Posterior vena cava (tissue), 2 donors: ENCODE results near the gene OOSP2. TPM values are rescaled to one million over a fixed set of nuclear protein-coding genes. Genes with fewer than 3 reads are reported as not detected.

ENCODE experiments used
- DNase-seq: peaks from one replicate; pipeline ENCODE4 v3.0.0-alpha.2; 2020; ENCODE audit warnings: low spot score
- intact Hi-C, 2 donors: fragments of 100-400 bp; cut with DNase I; formaldehyde crosslinking; loops; one replicate each; pipeline versions ENCODE4 v1.14.1 to v1.14.2; 2022 to 2023
- total RNA-seq, 2 donors: library from RNA; stranded (reverse); fragmentation: NEBNext Ultra II Directional; extraction: Animal tissue kit (Norgen Biotek cat#: 25700); gene quantifications; one replicate each; pipeline ENCODE4 v1.2.1, GENCODE V29; 2021
- donor health status: DM: yes; HTN: yes; CAD: no.
- donor health status: DM: yes; HTN: yes; CAD: no.

The OOSP2 gene
- total RNA-seq, 2 donors from 2014 or later = not detected

- no peak for DNase-seq
- intact Hi-C loops = no loop called here
Measured at GRCh38 chr11:60077216-60077817, 37.1 kb downstream of the OOSP2 start.

GRCh38 chr11:60077981-60078380 lies 37.8 kb downstream of the OOSP2 start:
- intact Hi-C loops = no loop called here
- DNase-seq = no peak

GRCh38 chr11:60078745-60079144 lies 38.5 kb downstream of the OOSP2 start:
- intact Hi-C loops = no loop called here
- no peak for DNase-seq

GRCh38 chr11:60080535-60080934 lies 40.3 kb downstream of the OOSP2 start:
- DNase-seq = no peak
- intact Hi-C loops = no loop called here

GRCh38 chr11:60084631-60085273 lies 44.5 kb downstream of the OOSP2 start:
- intact Hi-C loops = no loop called here
- no peak for DNase-seq

- intact Hi-C loops = no loop called here
- DNase-seq = no peak
Measured at GRCh38 chr11:60085909-60086308, 45.7 kb downstream of the OOSP2 start.

GRCh38 chr11:60087239-60087638 lies 47.0 kb downstream of the OOSP2 start:
- DNase-seq = no peak
- intact Hi-C loops = no loop called here

- DNase-seq = no peak
- intact Hi-C loops = no loop called here
Measured at GRCh38 chr11:60088364-60088763, 48.2 kb downstream of the OOSP2 start, which contains the start of gene MS4A2. Gene MS4A2, plus strand, starts transcription at chr11:60088664. Its CDS starts 102 bp downstream, at chr11:60088766.

- intact Hi-C loops = no loop called here
- no peak for DNase-seq
Measured at GRCh38 chr11:60095477-60096120, 55.4 kb downstream of the OOSP2 start.

- intact Hi-C loops = no loop called here
- no peak for DNase-seq
Measured at GRCh38 chr11:60097189-60097588, 57.0 kb downstream of the OOSP2 start.

Other genes with a start within 250 kb of the OOSP2 start
- 10 to 100 TPM; 25.5 to 29.8 TPM for gene MRPL16, start 229.6 kb upstream of the OOSP2 start, total RNA-seq
- not detected for gene CBLIF, start 194.9 kb upstream of the OOSP2 start, total RNA-seq
- not detected for gene TCN1, start 173.9 kb upstream of the OOSP2 start, total RNA-seq
- gene OOSP3, start 161.6 kb upstream of the OOSP2 start, total RNA-seq = not detected
- not detected for gene OOSP1, start 102.0 kb upstream of the OOSP2 start, total RNA-seq
- gene OOSP4A, start 76.4 kb upstream of the OOSP2 start, total RNA-seq = not detected
- gene OOSP4B, start 23.2 kb upstream of the OOSP2 start, total RNA-seq = not detected
- gene MS4A3, start 16.3 kb downstream of the OOSP2 start, total RNA-seq = not detected
- gene MS4A2, start 48.3 kb downstream of the OOSP2 start, total RNA-seq = 1 to 10 TPM; 1.2 to 1.4 TPM
- 100 to 1,000 TPM in 1 of 2 donors, 10 to 100 TPM in 1; 50.3 to 190 TPM for gene MS4A6A, start 142.7 kb downstream of the OOSP2 start, total RNA-seq
- 1 to 10 TPM; 1.3 to 7.6 TPM for gene MS4A4E, start 202.7 kb downstream of the OOSP2 start, total RNA-seq
- gene MS4A4A, start 240.3 kb downstream of the OOSP2 start, total RNA-seq = 10 to 100 TPM; 30.1 to 72.0 TPM